ENCODE measurements around the gene TNIK. TPM values are rescaled to one million over a fixed set of nuclear protein-coding genes. Genes with fewer than 3 reads are reported as not detected.
A peak's percentile ranks its signal among the peaks of the same experiment; 100 is the strongest.

The TNIK gene
- total and polyA plus RNA-seq, 2 of the 13 experiments (the other 11 are each of a cell fraction or from before 2014, with no cell fraction given), result 0.15 to 0.22 TPM

DNA sequence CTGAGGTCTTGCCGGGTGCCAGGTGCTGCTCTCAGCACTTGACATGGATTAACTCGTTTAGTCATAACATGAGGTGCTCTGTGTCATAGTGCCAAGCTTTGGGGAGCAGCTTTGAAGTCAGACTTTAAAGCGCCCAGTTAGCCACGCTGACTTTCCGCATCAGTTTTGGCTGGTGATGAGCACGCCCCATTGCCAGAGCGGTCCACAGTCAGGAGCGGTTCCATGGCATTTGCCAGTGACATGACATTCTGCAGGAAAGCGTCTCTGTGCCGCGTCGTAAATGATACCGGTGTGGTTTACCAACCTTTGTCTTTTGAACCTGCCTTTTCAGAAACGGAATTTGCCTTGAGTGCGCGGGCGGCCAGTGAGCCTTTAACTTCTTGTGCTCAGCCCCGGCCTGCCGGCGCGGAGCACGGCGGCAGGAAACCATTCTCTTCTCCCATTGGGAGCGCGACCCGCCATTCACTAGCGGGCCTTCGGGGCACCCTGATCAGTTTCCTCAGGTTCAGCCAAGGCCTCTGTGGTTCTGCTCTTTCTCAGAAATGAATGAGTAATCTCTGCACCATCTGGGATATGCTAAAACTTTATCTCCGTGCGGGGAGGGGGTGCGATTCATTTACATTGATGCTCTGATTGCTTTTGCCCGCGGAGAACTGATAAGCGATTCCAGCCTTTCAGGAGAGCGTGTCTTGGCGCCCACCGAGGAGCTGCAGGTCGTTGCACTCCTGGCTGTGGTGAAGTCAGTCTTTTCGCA, 432.0 kb downstream of the TNIK start (continued):
- TF ChIP-seq, protein P1, sequence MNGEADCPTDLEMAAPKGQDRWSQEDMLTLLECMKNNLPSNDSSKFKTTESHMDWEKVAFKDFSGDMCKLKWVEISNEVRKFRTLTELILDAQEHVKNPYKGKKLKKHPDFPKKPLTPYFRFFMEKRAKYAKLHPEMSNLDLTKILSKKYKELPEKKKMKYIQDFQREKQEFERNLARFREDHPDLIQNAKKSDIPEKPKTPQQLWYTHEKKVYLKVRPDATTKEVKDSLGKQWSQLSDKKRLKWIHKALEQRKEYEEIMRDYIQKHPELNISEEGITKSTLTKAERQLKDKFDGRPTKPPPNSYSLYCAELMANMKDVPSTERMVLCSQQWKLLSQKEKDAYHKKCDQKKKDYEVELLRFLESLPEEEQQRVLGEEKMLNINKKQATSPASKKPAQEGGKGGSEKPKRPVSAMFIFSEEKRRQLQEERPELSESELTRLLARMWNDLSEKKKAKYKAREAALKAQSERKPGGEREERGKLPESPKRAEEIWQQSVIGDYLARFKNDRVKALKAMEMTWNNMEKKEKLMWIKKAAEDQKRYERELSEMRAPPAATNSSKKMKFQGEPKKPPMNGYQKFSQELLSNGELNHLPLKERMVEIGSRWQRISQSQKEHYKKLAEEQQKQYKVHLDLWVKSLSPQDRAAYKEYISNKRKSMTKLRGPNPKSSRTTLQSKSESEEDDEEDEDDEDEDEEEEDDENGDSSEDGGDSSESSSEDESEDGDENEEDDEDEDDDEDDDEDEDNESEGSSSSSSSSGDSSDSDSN (CRISPR knock-in tag; IDR thresholded peaks at IDR 0.05), result 0 out of 2 replicates have a peak, but pooled peaks have one; percentile 51
- TF ChIP-seq ISX (CRISPR knock-in tag; conservative IDR thresholded peaks at IDR 0.05) (no peak), NFYC (CRISPR knock-in tag; IDR thresholded peaks at IDR 0.05) (peak; percentile 59), ZNF816 (CRISPR knock-in tag; IDR thresholded peaks at IDR 0.05; ENCODE audit: borderline replicate concordance) (no peak), ATF1 (CRISPR knock-in tag; IDR thresholded peaks at IDR 0.05) (no peak), ARNTL (CRISPR knock-in tag; IDR thresholded peaks at IDR 0.05) (no peak), ZKSCAN8 (CRISPR knock-in tag; IDR thresholded peaks at IDR 0.05; ENCODE audit: borderline replicate concordance) (no peak), KLF15 (CRISPR knock-in tag; IDR thresholded peaks at IDR 0.05; ENCODE audit: borderline replicate concordance) (no peak), ASH2L (IDR thresholded peaks at IDR 0.05; ENCODE audit: insufficient read length, low read depth, low read length) (no peak), ZBTB10 (CRISPR knock-in tag; IDR thresholded peaks at IDR 0.05; ENCODE audit: borderline replicate concordance) (no peak), SP2 (CRISPR knock-in tag; IDR thresholded peaks at IDR 0.05) (peak; percentile 50), FLYWCH1 (CRISPR knock-in tag; IDR thresholded peaks at IDR 0.05) (no peak), RXRA (CRISPR knock-in tag; IDR thresholded peaks at IDR 0.05) (0 out of 2 replicates have a peak, but pooled peaks have one; percentile 20), PRDM4 (CRISPR knock-in tag; IDR thresholded peaks at IDR 0.05; ENCODE audit: borderline replicate concordance) (no peak), RFX1 (IDR thresholded peaks at IDR 0.05) (no peak), U2AF2 (IDR thresholded peaks at IDR 0.05; ENCODE audit: low read depth, low read length) (no peak)
- TF ChIP-seq, protein P2, sequence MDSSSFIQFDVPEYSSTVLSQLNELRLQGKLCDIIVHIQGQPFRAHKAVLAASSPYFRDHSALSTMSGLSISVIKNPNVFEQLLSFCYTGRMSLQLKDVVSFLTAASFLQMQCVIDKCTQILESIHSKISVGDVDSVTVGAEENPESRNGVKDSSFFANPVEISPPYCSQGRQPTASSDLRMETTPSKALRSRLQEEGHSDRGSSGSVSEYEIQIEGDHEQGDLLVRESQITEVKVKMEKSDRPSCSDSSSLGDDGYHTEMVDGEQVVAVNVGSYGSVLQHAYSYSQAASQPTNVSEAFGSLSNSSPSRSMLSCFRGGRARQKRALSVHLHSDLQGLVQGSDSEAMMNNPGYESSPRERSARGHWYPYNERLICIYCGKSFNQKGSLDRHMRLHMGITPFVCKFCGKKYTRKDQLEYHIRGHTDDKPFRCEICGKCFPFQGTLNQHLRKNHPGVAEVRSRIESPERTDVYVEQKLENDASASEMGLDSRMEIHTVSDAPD (CRISPR knock-in tag; IDR thresholded peaks at IDR 0.05), result peak; percentile 69; the same call in 1 of the 2 replicates

Measured in HepG2 (cell line).